DMS153 treated with DMSO at 0.1 percent for 48 hours (cell line): ENCODE measurements around the gene ZNF507.

Source experiments
- DNase-seq: peaks from one replicate; lab custom pipeline; 2025; ENCODE audit not compliant: unreplicated experiment; lab: John Stamatoyannopoulos, UW

Gene ZNF507

GRCh38 chr19:32345261-32346207, at the start of gene ZNF507:
TSS of gene ZNF507 (plus strand) at chr19:32345610. CDS start at chr19:32352831, 7,221 bp downstream.
- peak; percentile 66 for DNase-seq

GRCh38 chr19:32296694-32297093, 48.7 kb upstream of the ZNF507 start:
- DNase-seq, result no peak

- DNase-seq, result no peak
Observed at GRCh38 chr19:32302778-32303177, 42.6 kb upstream of the ZNF507 start.

- DNase-seq, result no peak
Observed at GRCh38 chr19:32303193-32303592, 42.2 kb upstream of the ZNF507 start.

GRCh38 chr19:32307591-32307990, 37.8 kb upstream of the ZNF507 start:
- DNase-seq, result no peak

- no peak for DNase-seq
Observed at GRCh38 chr19:32308431-32309077, 36.9 kb upstream of the ZNF507 start.

GRCh38 chr19:32309711-32310390, 35.6 kb upstream of the ZNF507 start:
- no peak for DNase-seq

GRCh38 chr19:32311371-32311770, 34.0 kb upstream of the ZNF507 start:
- no peak for DNase-seq

- no peak for DNase-seq
Observed at GRCh38 chr19:32313569-32314265, 31.7 kb upstream of the ZNF507 start.

- no peak for DNase-seq
Observed at GRCh38 chr19:32316034-32316433, 29.4 kb upstream of the ZNF507 start.

- no peak for DNase-seq
Observed at GRCh38 chr19:32317086-32317485, 28.3 kb upstream of the ZNF507 start.

GRCh38 chr19:32318884-32319520, 26.4 kb upstream of the ZNF507 start:
- no peak for DNase-seq

- DNase-seq, result no peak
Observed at GRCh38 chr19:32322541-32322940, 22.9 kb upstream of the ZNF507 start.

- no peak for DNase-seq
Observed at GRCh38 chr19:32324631-32325285, 20.7 kb upstream of the ZNF507 start.

GRCh38 chr19:32330213-32330857, 15.1 kb upstream of the ZNF507 start:
- DNase-seq, result no peak

- DNase-seq, result no peak
Observed at GRCh38 chr19:32333227-32333626, 12.2 kb upstream of the ZNF507 start.

- DNase-seq, result no peak
Observed at GRCh38 chr19:32336259-32337083, 8.9 kb upstream of the ZNF507 start.

- no peak for DNase-seq
Observed at GRCh38 chr19:32337084-32337808, 8.2 kb upstream of the ZNF507 start.
